Measurements from ENCODE around the gene EIF5B. TPM values are rescaled to one million over a fixed set of nuclear protein-coding genes. Genes with fewer than 3 reads are reported as not detected.
"Not testable (repeated sequence)": the region's sequence is repeated elsewhere in the genome, so short reads cannot be mapped to it uniquely, and the experiment has no call there.

EIF5B gene
- total RNA-seq (10 to 100 TPM; 21.5 to 24.9 TPM), polyA plus RNA-seq (ENCODE audit: insufficient read length in 2 of 2) (10 to 100 TPM; 52.4 to 57.1 TPM)
- long read RNA-seq, donor 1, partial matches to known transcripts, result 63 of 65 reads
- long read RNA-seq, donor 1, other reads (novel, unspliced or antisense), result 0 of 65 reads
- long read RNA-seq, donor 2, partial matches to known transcripts, result 46 of 46 reads
- long read RNA-seq, donor 2, other reads (novel, unspliced or antisense), result 0 of 46 reads
- long read RNA-seq, donor 3, partial matches to known transcripts, result 66 of 67 reads
- long read RNA-seq, donor 3, other reads (novel, unspliced or antisense), result 0 of 67 reads
- long read RNA-seq, donor 4, partial matches to known transcripts, result 57 of 58 reads
- long read RNA-seq, donor 4, other reads (novel, unspliced or antisense), result 0 of 58 reads

GRCh38 chr2:99337113-99338028 lies at the start of gene EIF5B:
TSS of gene EIF5B (plus strand) at chr2:99337389. CDS start at chr2:99337555, 166 bp downstream.
- Histone ChIP-seq H3K9me3 (ENCODE audit: control insufficient read depth, insufficient read depth, low read length) (no peaks in the 10 kb centered on the region), H3K27me3 (ENCODE audit: control insufficient read depth, insufficient read depth, low read length) (no peaks in the 10 kb centered on the region), H3K4me1 (ENCODE audit: control insufficient read depth, insufficient read depth, low read length) (peaks cover 7% of the 10 kb centered on the region), H3K27ac (ENCODE audit: low read depth, low read length) (peak within 1 kb of the TSS; percentile 92), H3K4me3 (ENCODE audit: low read depth, low read length) (peak within 1 kb of the TSS; percentile 93), H3K36me3 (ENCODE audit: control insufficient read depth, insufficient read depth, low read length) (no peaks in the 10 kb centered on the region)
- peak; percentile 89 to 99 (median 93) for DNase-seq (ENCODE audit: low read depth in 4 of 6, low spot score in 6 of 6)
- under 1% methylated on average over 83 of the region's 87 CpGs for WGBS (ENCODE audit: insufficient coverage)

DNA sequence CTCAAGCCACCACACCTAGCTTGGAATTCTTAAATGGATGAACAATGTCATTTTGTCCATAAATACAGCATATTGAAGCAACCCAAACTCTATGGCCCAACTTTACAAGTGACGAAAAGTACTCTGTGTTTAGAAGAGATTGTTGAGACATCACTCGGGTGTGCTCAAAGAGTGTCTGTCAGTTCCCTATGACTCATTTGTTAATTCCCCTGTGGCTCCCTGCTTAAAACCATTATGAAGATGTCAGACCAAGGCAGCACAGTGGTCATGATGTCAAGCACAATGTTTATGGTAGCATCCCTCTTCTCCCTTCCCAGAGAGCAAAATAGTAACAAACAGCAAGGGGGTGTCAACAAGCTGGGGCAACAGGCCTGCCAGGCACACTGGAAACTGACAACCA lies 39.2 kb upstream of the EIF5B start:
- WGBS (ENCODE audit: insufficient coverage), result no CpG with 5 or more reads among the region's 2 CpGs
- H3K27me3 ChIP-seq (ENCODE audit: control insufficient read depth, insufficient read depth, low read length), result no peaks in the 10 kb centered on the region
- peaks cover 4% of the 10 kb centered on the region for H3K36me3 ChIP-seq (ENCODE audit: control insufficient read depth, insufficient read depth, low read length)
- no peak overlapping the region for H3K27ac ChIP-seq (ENCODE audit: low read depth, low read length)
- H3K9me3 ChIP-seq (ENCODE audit: control insufficient read depth, insufficient read depth, low read length), result no peaks in the 10 kb centered on the region
- H3K4me3 ChIP-seq (ENCODE audit: low read depth, low read length), result no peak overlapping the region
- H3K4me1 ChIP-seq (ENCODE audit: control insufficient read depth, insufficient read depth, low read length), result no peaks in the 10 kb centered on the region
- no peak for DNase-seq (ENCODE audit: low read depth in 4 of 6, low spot score in 6 of 6)

GRCh38 chr2:99299580-99299979 lies 37.6 kb upstream of the EIF5B start:
- WGBS (ENCODE audit: insufficient coverage), result 94% methylated on average over 2 of the region's 7 CpGs
- no peaks in the 10 kb centered on the region for H3K27me3 ChIP-seq (ENCODE audit: control insufficient read depth, insufficient read depth, low read length)
- no peaks in the 10 kb centered on the region for H3K4me1 ChIP-seq (ENCODE audit: control insufficient read depth, insufficient read depth, low read length)
- DNase-seq (ENCODE audit: low read depth in 4 of 6, low spot score in 6 of 6), result no peak
- H3K9me3 ChIP-seq (ENCODE audit: control insufficient read depth, insufficient read depth, low read length), result no peaks in the 10 kb centered on the region
- peaks cover 8% of the 10 kb centered on the region for H3K36me3 ChIP-seq (ENCODE audit: control insufficient read depth, insufficient read depth, low read length)
- H3K4me3 ChIP-seq (ENCODE audit: low read depth, low read length), result no peak overlapping the region
- H3K27ac ChIP-seq (ENCODE audit: low read depth, low read length), result no peak overlapping the region

DNA sequence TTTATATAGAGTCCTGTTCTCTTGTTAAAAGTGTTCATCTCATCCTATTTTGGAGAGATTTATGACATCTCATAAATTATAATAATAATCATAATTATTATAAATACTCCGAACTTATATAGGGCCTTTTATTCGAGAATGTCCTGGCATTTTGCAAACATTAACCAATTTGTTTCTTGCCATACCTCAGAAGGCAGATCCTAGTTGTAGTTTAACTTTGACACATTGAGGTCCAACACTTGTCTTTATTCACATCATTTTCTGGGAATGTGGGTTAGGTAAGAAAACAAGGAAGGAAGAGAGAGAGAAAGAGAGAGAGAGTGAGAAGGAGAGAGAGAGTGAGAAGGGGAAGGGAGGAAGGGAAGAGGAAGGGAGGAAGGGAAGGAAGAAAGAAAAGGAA lies 36.1 kb upstream of the EIF5B start, which contains the start of gene LYG1:
LYG1 (minus strand) TSS at position 101 of the 400 bp plus-strand sequence. CDS start 5,527 bp downstream, outside the sequence.
- DNase-seq (ENCODE audit: low read depth in 4 of 6, low spot score in 6 of 6); H3K4me1 ChIP-seq (ENCODE audit: control insufficient read depth, insufficient read depth, low read length); H3K36me3 ChIP-seq (ENCODE audit: control insufficient read depth, insufficient read depth, low read length); H3K27ac ChIP-seq (ENCODE audit: low read depth, low read length); H3K27me3 ChIP-seq (ENCODE audit: control insufficient read depth, insufficient read depth, low read length); H3K9me3 ChIP-seq (ENCODE audit: control insufficient read depth, insufficient read depth, low read length); H3K4me3 ChIP-seq (ENCODE audit: low read depth, low read length): not testable (repeated sequence)
- WGBS (ENCODE audit: insufficient coverage), result no CpG with 5 or more reads among the region's 2 CpGs

- WGBS (ENCODE audit: insufficient coverage), result 100% methylated on average over 5 of the region's 9 CpGs
- H3K9me3 ChIP-seq (ENCODE audit: control insufficient read depth, insufficient read depth, low read length), result no peaks in the 10 kb centered on the region
- no peak for DNase-seq (ENCODE audit: low read depth in 4 of 6, low spot score in 6 of 6)
- H3K27ac ChIP-seq (ENCODE audit: low read depth, low read length), result no peak overlapping the region
- peaks cover 18% of the 10 kb centered on the region for H3K36me3 ChIP-seq (ENCODE audit: control insufficient read depth, insufficient read depth, low read length)
- H3K4me3 ChIP-seq (ENCODE audit: low read depth, low read length), result no peak overlapping the region
- H3K4me1 ChIP-seq (ENCODE audit: control insufficient read depth, insufficient read depth, low read length), result no peaks in the 10 kb centered on the region
- no peaks in the 10 kb centered on the region for H3K27me3 ChIP-seq (ENCODE audit: control insufficient read depth, insufficient read depth, low read length)
Measured at GRCh38 chr2:99317161-99317872, 19.9 kb upstream of the EIF5B start.

DNA sequence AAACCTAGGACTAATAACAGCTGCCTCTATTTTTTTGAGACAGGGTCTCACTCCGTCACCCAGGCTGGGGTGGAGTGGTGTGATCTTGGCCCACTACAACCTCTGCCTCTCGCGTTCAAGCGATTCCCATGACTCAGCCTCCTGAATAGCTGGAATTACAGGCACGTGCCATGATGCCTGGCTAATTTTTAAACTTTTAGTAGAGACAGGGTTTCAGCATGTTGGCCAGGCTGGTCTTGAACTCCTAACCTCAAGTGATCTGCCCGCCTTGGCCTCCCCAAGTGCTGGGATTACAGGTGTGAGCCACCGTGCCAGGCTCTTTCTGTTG lies 19.4 kb upstream of the EIF5B start:
- H3K4me3 ChIP-seq (ENCODE audit: low read depth, low read length); DNase-seq (ENCODE audit: low read depth in 4 of 6, low spot score in 6 of 6); H3K4me1 ChIP-seq (ENCODE audit: control insufficient read depth, insufficient read depth, low read length); H3K9me3 ChIP-seq (ENCODE audit: control insufficient read depth, insufficient read depth, low read length); H3K27me3 ChIP-seq (ENCODE audit: control insufficient read depth, insufficient read depth, low read length); H3K27ac ChIP-seq (ENCODE audit: low read depth, low read length): not testable (repeated sequence)
- WGBS (ENCODE audit: insufficient coverage), result 96% methylated on average over 5 of the region's 7 CpGs
- H3K36me3 ChIP-seq (ENCODE audit: control insufficient read depth, insufficient read depth, low read length), result peaks cover 20% of the 10 kb centered on the region

- H3K4me3 ChIP-seq (ENCODE audit: low read depth, low read length), result no peak overlapping the region
- H3K36me3 ChIP-seq (ENCODE audit: control insufficient read depth, insufficient read depth, low read length), result peaks cover 50% of the 10 kb centered on the region
- H3K4me1 ChIP-seq (ENCODE audit: control insufficient read depth, insufficient read depth, low read length), result no peaks in the 10 kb centered on the region
- no peaks in the 10 kb centered on the region for H3K27me3 ChIP-seq (ENCODE audit: control insufficient read depth, insufficient read depth, low read length)
- DNase-seq (ENCODE audit: low read depth in 4 of 6, low spot score in 6 of 6), result no peak
- no peak overlapping the region for H3K27ac ChIP-seq (ENCODE audit: low read depth, low read length)
- WGBS (ENCODE audit: insufficient coverage), result 100% methylated on average over 3 of the region's 5 CpGs
- H3K9me3 ChIP-seq (ENCODE audit: control insufficient read depth, insufficient read depth, low read length), result no peaks in the 10 kb centered on the region
Measured at GRCh38 chr2:99325384-99325783, 11.8 kb upstream of the EIF5B start.

GRCh38 chr2:99335911-99336803 lies 1.0 kb upstream of the EIF5B start, which contains the start of gene TXNDC9:
TSS of gene TXNDC9 (minus strand) at chr2:99336333. CDS start at chr2:99333210, 3,123 bp downstream.
- Histone ChIP-seq H3K27ac (ENCODE audit: low read depth, low read length) (peak within 1 kb of the TSS; percentile 92), H3K4me1 (ENCODE audit: control insufficient read depth, insufficient read depth, low read length) (peaks cover 7% of the 10 kb centered on the region), H3K9me3 (ENCODE audit: control insufficient read depth, insufficient read depth, low read length) (no peaks in the 10 kb centered on the region), H3K4me3 (ENCODE audit: low read depth, low read length) (peak within 1 kb of the TSS; percentile 93), H3K36me3 (ENCODE audit: control insufficient read depth, insufficient read depth, low read length) (peaks cover 11% of the 10 kb centered on the region), H3K27me3 (ENCODE audit: control insufficient read depth, insufficient read depth, low read length) (no peaks in the 10 kb centered on the region)
- peak; percentile 97 to 100 (median 100) for DNase-seq (ENCODE audit: low read depth in 4 of 6, low spot score in 6 of 6)
- under 1% methylated on average over 56 of the region's 60 CpGs for WGBS (ENCODE audit: insufficient coverage)

Data from spinal cord (tissue), 10 donors.